ENCODE measurements around the gene PRCC.

PRCC gene

GRCh38 chr1:156815961-156816422 is 48.7 kb downstream of the PRCC start:
- Histone ChIP-seq H3K79me1 (ENCODE audit: low read depth, low read length) (no peaks in the 10 kb centered on the region), H3K23ac (ENCODE audit: low read depth, low read length, poor library complexity) (peak overlapping the region; percentile 25), H4K8ac (ENCODE audit: low read depth, low read length) (no peak overlapping the region), H3K27me3 (ENCODE audit: control insufficient read depth in 3 of 3, insufficient read depth in 3 of 3, low read depth in 1 of 3, low read length in 3 of 3) (peaks cover 0 to 54% (median 19%) of the 10 kb centered on the region in 3 experiments), H3K4ac (ENCODE audit: low read length) (no peak overlapping the region), H3K4me2 (ENCODE audit: insufficient read depth, low read length, poor library complexity, severe bottlenecking) (no peak overlapping the region), H2BK120ac (ENCODE audit: low read depth, low read length) (peak overlapping the region; percentile 36), H3K9ac (ENCODE audit: low read depth, low read length, poor library complexity) (no peak overlapping the region), H3K27ac (replicated peaks; ENCODE audit: low read length) (no peak overlapping the region), H2AK5ac (ENCODE audit: low read depth, low read length) (peak overlapping the region; percentile 71), H2BK12ac (ENCODE audit: low read length) (no peak overlapping the region), H3K4me1 (ENCODE audit: control insufficient read depth in 2 of 2, insufficient read depth in 1 of 2, low read depth in 1 of 2, low read length in 2 of 2) (peaks cover 9 to 13% of the 10 kb centered on the region in 2 donors), H4K91ac (ENCODE audit: low read depth, low read length, poor library complexity) (peak overlapping the region; percentile 83), H3K9me3 (replicated peaks in 1 of 2; ENCODE audit: control insufficient read depth in 2 of 2, insufficient read depth in 1 of 2, low read depth in 1 of 2, low read length in 2 of 2) (no peaks in the 10 kb centered on the region), H2AFZ (ENCODE audit: low read length) (peak overlapping the region; percentile 50), H3K14ac (ENCODE audit: low read length) (peak overlapping the region; percentile 10), H3K4me3 (ENCODE audit: low read length in 2 of 2) (peak overlapping the region in 1 of 2 donors; percentile 38), H3K18ac (ENCODE audit: low read length) (peak overlapping the region; percentile 48), H3K36me3 (replicated peaks in 1 of 2; ENCODE audit: control insufficient read depth in 2 of 2, insufficient read depth in 2 of 2, low read length in 2 of 2) (no peaks in the 10 kb centered on the region), H2BK5ac (ENCODE audit: low read length) (no peak overlapping the region), H2BK15ac (ENCODE audit: low read length) (peak overlapping the region; percentile 88)
- WGBS, 2 donors (ENCODE audit: extremely low coverage in 2 of 2, insufficient read length in 2 of 2, insufficient replicate concordance in 1 of 2): no CpG with 5 or more reads among the region's 10 CpGs
- no peak for DNase-seq (ENCODE audit: low spot score)

GRCh38 chr1:156816561-156817328 is 49.4 kb downstream of the PRCC start, which contains the start of gene SH2D2A:
Gene SH2D2A, minus strand, starts transcription at chr1:156816848. Its CDS starts 140 bp downstream, at chr1:156816708.
- Histone ChIP-seq H3K4me1 (ENCODE audit: control insufficient read depth in 2 of 2, insufficient read depth in 1 of 2, low read depth in 1 of 2, low read length in 2 of 2) (peaks cover 9 to 13% of the 10 kb centered on the region in 2 donors), H3K9ac (ENCODE audit: low read depth, low read length, poor library complexity) (no peak within 1 kb of the TSS)

GRCh38 chr1:156821801-156822200 is 54.5 kb downstream of the PRCC start:
- Histone ChIP-seq H3K36me3 (replicated peaks in 1 of 2; ENCODE audit: control insufficient read depth in 2 of 2, insufficient read depth in 2 of 2, low read length in 2 of 2) (no peaks in the 10 kb centered on the region), H3K27me3 (ENCODE audit: control insufficient read depth in 3 of 3, insufficient read depth in 3 of 3, low read depth in 1 of 3, low read length in 3 of 3) (peaks cover 0 to 35% (median 0%) of the 10 kb centered on the region in 3 experiments), H2BK120ac (ENCODE audit: low read depth, low read length) (no peak overlapping the region), H3K79me1 (ENCODE audit: low read depth, low read length) (no peaks in the 10 kb centered on the region), H4K8ac (ENCODE audit: low read depth, low read length) (no peak overlapping the region), H3K18ac (ENCODE audit: low read length) (no peak overlapping the region), H2AK5ac (ENCODE audit: low read depth, low read length) (no peak overlapping the region), H4K91ac (ENCODE audit: low read depth, low read length, poor library complexity) (no peak overlapping the region), H2BK5ac (ENCODE audit: low read length) (no peak overlapping the region), H3K4me3 (ENCODE audit: low read length in 2 of 2) (no peak overlapping the region), H3K4ac (ENCODE audit: low read length) (no peak overlapping the region), H3K4me1 (ENCODE audit: control insufficient read depth in 2 of 2, insufficient read depth in 1 of 2, low read depth in 1 of 2, low read length in 2 of 2) (no peaks in the 10 kb centered on the region), H2AFZ (ENCODE audit: low read length) (no peak overlapping the region), H3K23ac (ENCODE audit: low read depth, low read length, poor library complexity) (no peak overlapping the region), H2BK15ac (ENCODE audit: low read length) (no peak overlapping the region), H3K14ac (ENCODE audit: low read length) (no peak overlapping the region), H3K27ac (replicated peaks; ENCODE audit: low read length) (no peak overlapping the region), H2BK12ac (ENCODE audit: low read length) (no peak overlapping the region), H3K9ac (ENCODE audit: low read depth, low read length, poor library complexity) (no peak overlapping the region), H3K4me2 (ENCODE audit: insufficient read depth, low read length, poor library complexity, severe bottlenecking) (no peak overlapping the region), H3K9me3 (replicated peaks in 1 of 2; ENCODE audit: control insufficient read depth in 2 of 2, insufficient read depth in 1 of 2, low read depth in 1 of 2, low read length in 2 of 2) (no peaks in the 10 kb centered on the region)
- no peak for DNase-seq (ENCODE audit: low spot score)
- no CpG with 5 or more reads among the region's 4 CpGs for WGBS, 2 donors (ENCODE audit: extremely low coverage in 2 of 2, insufficient read length in 2 of 2, insufficient replicate concordance in 1 of 2)

More at GRCh38 chr1:156816561-156817328, 49.4 kb downstream of the PRCC start, which contains the start of gene SH2D2A:
- peak within 1 kb of the TSS; percentile 36 for H2BK120ac ChIP-seq (ENCODE audit: low read depth, low read length)
- H2AFZ ChIP-seq (ENCODE audit: low read length): peak within 1 kb of the TSS; percentile 50
- no peak for DNase-seq (ENCODE audit: low spot score)
- H2AK5ac ChIP-seq (ENCODE audit: low read depth, low read length): peak within 1 kb of the TSS; percentile 71
- no peaks in the 10 kb centered on the region for H3K79me1 ChIP-seq (ENCODE audit: low read depth, low read length)
- H3K36me3 ChIP-seq (replicated peaks in 1 of 2; ENCODE audit: control insufficient read depth in 2 of 2, insufficient read depth in 2 of 2, low read length in 2 of 2): no peaks in the 10 kb centered on the region
- H4K8ac ChIP-seq (ENCODE audit: low read depth, low read length): no peak within 1 kb of the TSS
- H3K18ac ChIP-seq (ENCODE audit: low read length): peak within 1 kb of the TSS; percentile 53
- no peak within 1 kb of the TSS for H2BK12ac ChIP-seq (ENCODE audit: low read length)
- H3K4me2 ChIP-seq (ENCODE audit: insufficient read depth, low read length, poor library complexity, severe bottlenecking): no peak within 1 kb of the TSS
- peak within 1 kb of the TSS; percentile 88 for H2BK15ac ChIP-seq (ENCODE audit: low read length)
- H3K9me3 ChIP-seq (replicated peaks in 1 of 2; ENCODE audit: control insufficient read depth in 2 of 2, insufficient read depth in 1 of 2, low read depth in 1 of 2, low read length in 2 of 2): no peaks in the 10 kb centered on the region
- H2BK5ac ChIP-seq (ENCODE audit: low read length): no peak within 1 kb of the TSS
- peak within 1 kb of the TSS in 1 of 2 donors; percentile 38 for H3K4me3 ChIP-seq (ENCODE audit: low read length in 2 of 2)
- no peak within 1 kb of the TSS for H3K27ac ChIP-seq (replicated peaks; ENCODE audit: low read length)
- WGBS, 2 donors (ENCODE audit: extremely low coverage in 2 of 2, insufficient read length in 2 of 2, insufficient replicate concordance in 1 of 2): no CpG with 5 or more reads among the region's 10 CpGs
- peak within 1 kb of the TSS; percentile 83 for H4K91ac ChIP-seq (ENCODE audit: low read depth, low read length, poor library complexity)
- peak within 1 kb of the TSS; percentile 10 for H3K14ac ChIP-seq (ENCODE audit: low read length)
- peak within 1 kb of the TSS; percentile 25 for H3K23ac ChIP-seq (ENCODE audit: low read depth, low read length, poor library complexity)
- no peak within 1 kb of the TSS for H3K4ac ChIP-seq (ENCODE audit: low read length)
- peaks cover 0 to 61% (median 19%) of the 10 kb centered on the region in 3 experiments for H3K27me3 ChIP-seq (ENCODE audit: control insufficient read depth in 3 of 3, insufficient read depth in 3 of 3, low read depth in 1 of 3, low read length in 3 of 3)

- Histone ChIP-seq H3K4me3 (ENCODE audit: low read length in 2 of 2) (no peak overlapping the region), H3K14ac (ENCODE audit: low read length) (no peak overlapping the region), H3K4ac (ENCODE audit: low read length) (no peak overlapping the region), H2AFZ (ENCODE audit: low read length) (no peak overlapping the region), H2BK12ac (ENCODE audit: low read length) (no peak overlapping the region), H2AK5ac (ENCODE audit: low read depth, low read length) (no peak overlapping the region), H3K36me3 (replicated peaks in 1 of 2; ENCODE audit: control insufficient read depth in 2 of 2, insufficient read depth in 2 of 2, low read length in 2 of 2) (no peaks in the 10 kb centered on the region), H2BK5ac (ENCODE audit: low read length) (no peak overlapping the region), H3K23ac (ENCODE audit: low read depth, low read length, poor library complexity) (no peak overlapping the region), H3K4me2 (ENCODE audit: insufficient read depth, low read length, poor library complexity, severe bottlenecking) (no peak overlapping the region), H3K9me3 (replicated peaks in 1 of 2; ENCODE audit: control insufficient read depth in 2 of 2, insufficient read depth in 1 of 2, low read depth in 1 of 2, low read length in 2 of 2) (no peaks in the 10 kb centered on the region), H3K27ac (replicated peaks; ENCODE audit: low read length) (no peak overlapping the region), H3K4me1 (ENCODE audit: control insufficient read depth in 2 of 2, insufficient read depth in 1 of 2, low read depth in 1 of 2, low read length in 2 of 2) (no peaks in the 10 kb centered on the region), H4K8ac (ENCODE audit: low read depth, low read length) (no peak overlapping the region), H3K27me3 (ENCODE audit: control insufficient read depth in 3 of 3, insufficient read depth in 3 of 3, low read depth in 1 of 3, low read length in 3 of 3) (peaks cover 0 to 31% (median 0%) of the 10 kb centered on the region in 3 experiments), H3K18ac (ENCODE audit: low read length) (no peak overlapping the region), H2BK120ac (ENCODE audit: low read depth, low read length) (no peak overlapping the region), H3K79me1 (ENCODE audit: low read depth, low read length) (no peaks in the 10 kb centered on the region), H2BK15ac (ENCODE audit: low read length) (no peak overlapping the region), H3K9ac (ENCODE audit: low read depth, low read length, poor library complexity) (no peak overlapping the region), H4K91ac (ENCODE audit: low read depth, low read length, poor library complexity) (no peak overlapping the region)
- DNase-seq (ENCODE audit: low spot score): no peak
- no CpG with 5 or more reads among the region's 1 CpG for WGBS, 2 donors (ENCODE audit: extremely low coverage in 2 of 2, insufficient read length in 2 of 2, insufficient replicate concordance in 1 of 2)
Observed at GRCh38 chr1:156822680-156823079, 55.3 kb downstream of the PRCC start.

Measured in neuronal stem cell (in vitro differentiated cells).